Left lung (tissue), 10 donors: ENCODE data around the gene JAZF1. TPM values are rescaled to one million over a fixed set of nuclear protein-coding genes. Genes with fewer than 3 reads are reported as not detected.

ENCODE experiments used
- ATAC-seq: fragments of 200-7000 bp; cut with Tn5 transposase; one replicate; pipeline ENCODE4 v1.9.1; 2020; ENCODE audit warnings: moderate library complexity
- DNase-seq, 4 donors: peaks; one replicate each; pipeline ENCODE4 v3.0.0-alpha.2; 2013 to 2020
- H3K27ac ChIP-seq, 2 donors: fragments of 200-600 bp; sonication (generic) in 1 of 2; one replicate each; pipeline versions ENCODE4 v1.5.0 to v1.8.0; 2020 to 2021
- H3K27me3 ChIP-seq, 2 donors: fragments of 200-600 bp; sonication (generic) in 1 of 2; one replicate each; pipeline versions ENCODE4 v1.5.0 to v1.8.0; 2020 to 2021
- H3K36me3 ChIP-seq, 2 donors: fragments of 200-600 bp; sonication (generic) in 1 of 2; one replicate each; pipeline versions ENCODE4 v1.5.0 to v1.8.0; 2020 to 2021
- H3K4me1 ChIP-seq, 2 donors: fragments of 200-600 bp; one replicate each; pipeline ENCODE4 v1.8.0; 2021
- H3K4me3 ChIP-seq, 2 donors: fragments of 200-600 bp; sonication (generic) in 1 of 2; one replicate each; pipeline versions ENCODE4 v1.5.0 to v1.8.0; 2020 to 2021; ENCODE audit warnings: mild to moderate bottlenecking in 1 of 2
- H3K9me3 ChIP-seq, 2 donors: fragments of 200-600 bp; sonication (generic) in 1 of 2; one replicate each; pipeline versions ENCODE4 v1.5.0 to v1.8.0; 2020 to 2021
- CTCF ChIP-seq, 2 donors: fragments of 200-600 bp; sonication (generic) in 1 of 2; IDR thresholded peaks; one replicate each; pipeline versions ENCODE4 v1.5.0 to v1.8.0; 2021; ENCODE audit warnings: antibody characterized with exemption in 2 of 2
- intact Hi-C, 2 donors: fragments of 100-400 bp; cut with DNase I; formaldehyde crosslinking; loops; one replicate each; pipeline versions ENCODE4 v1.11.2 to v1.14.2; 2022
- polyA plus RNA-seq, 6 donors: library from polyadenylated mRNA; unstranded; fragments of 120-200 nt; gene quantifications; one replicate each; pipeline ENCODE4 v1.2.1, GENCODE V29; 2013; ENCODE audit not compliant: insufficient read length in 6 of 6
- total RNA-seq, 2 donors: library from RNA; stranded (reverse); fragmentation: NEBNext Ultra II Directional; extraction: Animal tissue kit (Norgen Biotek cat#: 25700); gene quantifications; one replicate each; pipeline ENCODE4 v1.2.1, GENCODE V29; 2021
- donor health status: DM: no; HTN: yes; CAD: no.
- donor health status: DM: no; HTN: no; CAD: no.

JAZF1 gene
- total and polyA plus RNA-seq, 8 donors = 11.1 to 18.2 (median 13.8) TPM

GRCh38 chr7:27871086-27871485, 309.5 kb downstream of the JAZF1 start:
- Histone ChIP-seq H3K27me3 (no peaks in the 10 kb centered on the region), H3K36me3 (no peaks in the 10 kb centered on the region), H3K4me1 (peaks cover 0 to 6% of the 10 kb centered on the region in 2 donors), H3K27ac (no peak overlapping the region), H3K4me3 (no peak overlapping the region), H3K9me3 (no peaks in the 10 kb centered on the region)
- DNase-seq = no peak
- intact Hi-C loops = no loop called here
- no peak for ATAC-seq
- TF ChIP-seq CTCF (IDR thresholded peaks at IDR 0.05) = no peak

- Histone ChIP-seq H3K4me1 (peaks cover 0 to 6% of the 10 kb centered on the region in 2 donors), H3K27me3 (no peaks in the 10 kb centered on the region), H3K36me3 (no peaks in the 10 kb centered on the region), H3K4me3 (no peak overlapping the region), H3K27ac (no peak overlapping the region), H3K9me3 (no peaks in the 10 kb centered on the region)
- intact Hi-C loops = no loop called here
- ATAC-seq (no peak), DNase-seq (no peak)
- no peak for TF ChIP-seq CTCF (IDR thresholded peaks at IDR 0.05)
Observed at GRCh38 chr7:27870595-27870994, 310.0 kb downstream of the JAZF1 start.

GRCh38 chr7:27869056-27869455, 311.5 kb downstream of the JAZF1 start:
- ATAC-seq (no peak), DNase-seq (no peak)
- no peaks in the 10 kb centered on the region for H3K36me3 ChIP-seq
- peaks cover 0 to 3% of the 10 kb centered on the region in 2 donors for H3K4me1 ChIP-seq
- TF ChIP-seq CTCF (IDR thresholded peaks at IDR 0.05) = no peak
- intact Hi-C loops = no loop called here
- H3K27ac ChIP-seq = no peak overlapping the region
- H3K27me3 ChIP-seq = no peaks in the 10 kb centered on the region
- H3K4me3 ChIP-seq = no peak overlapping the region
- H3K9me3 ChIP-seq = no peaks in the 10 kb centered on the region

- Histone ChIP-seq H3K4me1 (no peaks in the 10 kb centered on the region), H3K36me3 (peaks cover 0 to 6% of the 10 kb centered on the region in 2 donors), H3K9me3 (no peaks in the 10 kb centered on the region), H3K4me3 (no peak overlapping the region), H3K27ac (no peak overlapping the region), H3K27me3 (no peaks in the 10 kb centered on the region)
- no peak for TF ChIP-seq CTCF (IDR thresholded peaks at IDR 0.05)
- peak in 1 of 4 donors; percentile 72 for DNase-seq
- intact Hi-C loops = no loop called here
- ATAC-seq = no peak
Observed at GRCh38 chr7:27868131-27868550, 312.5 kb downstream of the JAZF1 start.

- Histone ChIP-seq H3K4me1 (no peaks in the 10 kb centered on the region), H3K27ac (no peak overlapping the region), H3K27me3 (no peaks in the 10 kb centered on the region), H3K4me3 (no peak overlapping the region), H3K36me3 (peaks cover 0 to 6% of the 10 kb centered on the region in 2 donors), H3K9me3 (no peaks in the 10 kb centered on the region)
- no peak for ATAC-seq
- intact Hi-C loops = no loop called here
- no peak for TF ChIP-seq CTCF (IDR thresholded peaks at IDR 0.05)
- DNase-seq = peak in 1 of 4 donors; percentile 39
Observed at GRCh38 chr7:27866828-27867672, 313.5 kb downstream of the JAZF1 start.
